GM12874 (cell line): ENCODE data around the gene GNA14.

Experiments used
- CTCF ChIP-seq: IDR thresholded peaks from 2 replicates; pipeline ENCODE4 v1.5.1; 2011; ENCODE audit warnings: low read depth, mild to moderate bottlenecking, control low read depth, low read length, moderate library complexity; ENCODE audit not compliant: insufficient read depth

The GNA14 gene

GRCh38 chr9:77614645-77615044 lies 33.5 kb downstream of the GNA14 start:
- no peak for TF ChIP-seq CTCF

DNA sequence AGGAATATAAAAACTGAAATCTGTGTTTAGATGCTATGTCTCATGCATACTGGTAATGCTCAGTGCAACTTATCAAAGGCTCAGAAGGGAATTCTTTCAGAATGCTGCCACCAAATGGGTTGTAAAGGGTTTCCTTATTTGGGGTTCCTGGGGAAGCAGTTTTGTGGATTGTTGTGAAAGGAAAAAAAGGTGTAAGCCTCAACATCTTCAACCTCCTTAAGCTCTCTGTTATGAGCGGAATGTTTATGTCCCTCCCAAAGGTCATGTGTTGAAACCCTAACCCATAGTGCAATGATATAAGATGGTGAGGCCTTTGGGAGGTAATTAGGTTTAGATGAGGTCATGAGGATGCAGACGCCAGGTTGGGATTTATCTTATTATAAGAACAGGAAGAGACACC lies 41.6 kb downstream of the GNA14 start:
- no peak for TF ChIP-seq CTCF

DNA sequence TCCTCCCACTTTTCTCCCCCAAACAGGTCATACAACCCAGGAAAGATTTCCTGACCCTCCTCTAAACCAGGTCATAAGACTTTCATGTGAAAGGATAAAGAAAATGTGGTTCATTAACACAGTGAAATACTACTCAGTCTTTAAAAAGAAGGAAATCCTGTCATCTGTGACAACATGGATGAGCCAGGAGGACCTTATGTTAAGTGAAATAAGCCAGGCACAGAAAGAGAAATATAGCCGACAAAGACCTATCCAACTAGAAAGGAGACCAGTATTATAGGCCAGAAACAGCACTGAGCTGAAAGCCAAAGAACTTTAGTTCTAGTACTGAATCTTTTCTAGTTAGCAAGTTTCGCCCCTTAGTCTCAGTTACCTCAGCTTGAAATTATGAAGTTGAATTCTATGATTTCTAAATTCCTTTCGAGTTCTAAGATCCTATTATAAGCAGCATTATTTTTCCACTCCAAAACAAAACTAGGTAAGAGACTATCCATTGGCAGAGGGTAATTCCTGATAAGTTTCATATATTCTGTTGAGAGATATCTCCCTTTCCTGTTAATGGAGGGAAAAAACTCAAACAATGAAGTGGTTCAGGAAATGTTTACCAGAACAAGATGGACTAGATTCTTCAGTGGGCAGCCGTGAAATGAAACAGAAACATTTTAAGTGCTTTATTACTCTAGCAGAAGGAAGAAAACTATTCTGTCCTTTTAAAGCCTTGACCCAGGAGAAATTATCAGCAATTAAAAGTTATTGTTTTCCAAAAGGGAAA lies 42.5 kb downstream of the GNA14 start:
- no peak for TF ChIP-seq CTCF

DNA sequence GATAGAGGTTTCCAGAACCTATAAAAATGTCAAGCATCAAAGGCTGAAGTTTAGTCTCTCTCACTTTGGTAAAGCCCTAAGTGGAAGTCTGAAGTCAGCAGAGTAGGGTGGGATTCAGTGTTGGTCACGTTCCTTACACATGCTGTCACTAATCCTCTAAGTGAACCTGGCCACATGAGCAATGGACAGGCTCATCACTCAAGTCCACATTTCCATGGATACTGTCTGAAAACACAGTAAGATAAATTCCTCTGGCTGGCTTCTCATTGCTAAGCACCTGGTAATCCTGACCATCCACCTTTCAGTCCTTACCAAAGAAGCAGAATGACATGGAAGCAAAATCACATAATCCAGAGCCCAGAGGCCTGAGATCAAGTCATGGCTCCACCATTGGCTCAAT lies 43.8 kb downstream of the GNA14 start:
- TF ChIP-seq CTCF, result no peak

DNA sequence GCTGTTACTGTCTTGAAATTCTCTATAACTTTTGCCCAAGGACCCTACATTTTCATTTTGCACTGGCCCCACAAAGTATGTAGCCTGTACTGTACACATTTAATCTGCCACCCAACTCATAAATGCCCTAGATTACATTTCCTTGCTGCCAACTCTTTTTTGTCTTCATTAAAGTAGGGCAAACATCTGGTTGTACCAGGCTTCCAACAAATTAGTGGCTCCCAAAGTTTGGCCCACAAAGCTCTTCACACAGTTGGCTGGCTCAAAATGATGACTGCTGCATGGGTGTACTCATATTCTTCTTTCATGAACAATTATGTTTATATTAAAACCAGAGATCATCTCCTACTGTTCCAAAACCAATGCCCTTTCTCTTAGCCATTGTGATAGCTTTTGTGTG lies 45.3 kb downstream of the GNA14 start:
- no peak for TF ChIP-seq CTCF

- TF ChIP-seq CTCF, result no peak
Measured at GRCh38 chr9:77601476-77602099, 46.5 kb downstream of the GNA14 start.

GRCh38 chr9:77600810-77601209 lies 47.3 kb downstream of the GNA14 start:
- no peak for TF ChIP-seq CTCF
